ENCODE data around the gene MTUS2. TPM values are rescaled to one million over a fixed set of nuclear protein-coding genes. Genes with fewer than 3 reads are reported as not detected.
A peak's percentile ranks its signal among the peaks of the same experiment; 100 is the strongest.

The MTUS2 gene
- total RNA-seq, 1 donor from 2014 or later = 8.9 TPM

DNA sequence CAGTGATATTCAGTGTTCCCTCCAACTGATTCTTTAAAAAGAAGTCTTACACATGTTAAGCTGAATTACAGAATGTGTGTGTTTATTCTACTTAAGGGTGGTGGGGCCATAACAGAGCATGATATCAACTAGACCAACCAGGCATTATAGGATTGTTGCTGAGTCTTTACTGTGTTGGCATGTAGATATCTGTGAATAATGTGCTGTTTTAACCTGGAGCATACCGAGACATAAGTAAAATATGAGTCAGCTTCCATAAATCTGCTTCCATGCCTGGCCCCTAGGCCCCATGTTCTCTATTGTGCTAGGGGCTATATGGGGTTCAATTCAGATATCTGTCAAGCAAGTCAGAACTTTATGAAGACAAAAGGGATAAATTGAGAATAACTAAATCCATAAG lies 295.7 kb downstream of the MTUS2 start:
- DNase-seq (ENCODE audit: low spot score in 2 of 2) = no peak
- H3K4me3 ChIP-seq = no peak overlapping the region
- H3K4me1 ChIP-seq = peaks cover 0 to 9% of the 10 kb centered on the region in 2 donors
- no peak overlapping the region for H3K27ac ChIP-seq
- no peaks in the 10 kb centered on the region for H3K36me3 ChIP-seq
- intact Hi-C loops (cut with DNase I) = no loop called here
- H3K9me3 ChIP-seq = no peaks in the 10 kb centered on the region
- TF ChIP-seq, protein P1, sequence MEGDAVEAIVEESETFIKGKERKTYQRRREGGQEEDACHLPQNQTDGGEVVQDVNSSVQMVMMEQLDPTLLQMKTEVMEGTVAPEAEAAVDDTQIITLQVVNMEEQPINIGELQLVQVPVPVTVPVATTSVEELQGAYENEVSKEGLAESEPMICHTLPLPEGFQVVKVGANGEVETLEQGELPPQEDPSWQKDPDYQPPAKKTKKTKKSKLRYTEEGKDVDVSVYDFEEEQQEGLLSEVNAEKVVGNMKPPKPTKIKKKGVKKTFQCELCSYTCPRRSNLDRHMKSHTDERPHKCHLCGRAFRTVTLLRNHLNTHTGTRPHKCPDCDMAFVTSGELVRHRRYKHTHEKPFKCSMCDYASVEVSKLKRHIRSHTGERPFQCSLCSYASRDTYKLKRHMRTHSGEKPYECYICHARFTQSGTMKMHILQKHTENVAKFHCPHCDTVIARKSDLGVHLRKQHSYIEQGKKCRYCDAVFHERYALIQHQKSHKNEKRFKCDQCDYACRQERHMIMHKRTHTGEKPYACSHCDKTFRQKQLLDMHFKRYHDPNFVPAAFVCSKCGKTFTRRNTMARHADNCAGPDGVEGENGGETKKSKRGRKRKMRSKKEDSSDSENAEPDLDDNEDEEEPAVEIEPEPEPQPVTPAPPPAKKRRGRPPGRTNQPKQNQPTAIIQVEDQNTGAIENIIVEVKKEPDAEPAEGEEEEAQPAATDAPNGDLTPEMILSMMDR (IDR thresholded peaks at IDR 0.05) = no peak
- no peaks in the 10 kb centered on the region for H3K27me3 ChIP-seq

DNA sequence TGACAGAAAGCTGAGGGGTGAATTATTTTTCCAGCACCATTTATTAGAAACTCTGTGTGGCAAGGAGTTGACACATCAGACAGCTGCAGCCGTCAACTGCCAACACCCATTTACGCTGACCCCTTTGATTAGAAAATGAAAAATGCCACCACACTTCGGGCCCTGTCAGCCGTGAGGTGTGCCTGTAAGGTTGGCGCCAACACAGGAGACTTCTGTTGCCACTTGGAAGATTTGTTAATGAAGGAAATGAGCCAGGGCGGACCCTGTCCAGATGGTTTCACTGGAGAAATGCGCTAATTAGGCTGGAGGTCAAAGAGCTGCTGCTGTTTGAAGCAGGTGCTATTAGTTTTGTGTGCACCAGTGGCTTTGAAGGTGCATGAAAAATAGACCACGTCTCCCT lies 297.5 kb downstream of the MTUS2 start:
- H3K27ac ChIP-seq = no peak overlapping the region
- H3K4me3 ChIP-seq = no peak overlapping the region
- no peaks in the 10 kb centered on the region for H3K9me3 ChIP-seq
- no peaks in the 10 kb centered on the region for H3K36me3 ChIP-seq
- DNase-seq (ENCODE audit: low spot score in 2 of 2) = no peak
- intact Hi-C loops (cut with DNase I) = no loop called here
- peaks cover 0 to 3% of the 10 kb centered on the region in 2 donors for H3K4me1 ChIP-seq
- no peaks in the 10 kb centered on the region for H3K27me3 ChIP-seq
- TF ChIP-seq, protein P1 (IDR thresholded peaks at IDR 0.05) = no peak

DNA sequence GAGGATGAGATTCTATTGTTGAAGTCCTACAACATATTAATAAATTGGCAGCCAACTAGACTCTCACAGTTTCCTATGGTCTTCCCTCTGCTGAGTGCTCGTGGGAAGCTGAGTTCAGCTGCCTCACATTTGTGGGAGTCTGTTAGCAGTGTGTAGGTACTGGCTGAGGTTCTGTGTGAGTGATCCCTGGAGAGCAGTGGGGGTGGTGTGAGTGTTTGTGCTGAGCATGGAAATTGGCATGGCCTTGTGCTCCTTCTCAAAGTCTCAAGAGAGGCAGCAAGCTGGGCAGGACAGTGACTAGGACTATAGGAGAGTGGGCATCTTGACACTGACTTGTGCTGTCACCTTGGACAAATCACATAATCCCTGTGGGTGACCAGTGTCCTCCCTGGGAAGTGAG lies 298.3 kb downstream of the MTUS2 start:
- H3K4me3 ChIP-seq = no peak overlapping the region
- no peak for DNase-seq (ENCODE audit: low spot score in 2 of 2)
- intact Hi-C loops (cut with DNase I) = no loop called here

DNA sequence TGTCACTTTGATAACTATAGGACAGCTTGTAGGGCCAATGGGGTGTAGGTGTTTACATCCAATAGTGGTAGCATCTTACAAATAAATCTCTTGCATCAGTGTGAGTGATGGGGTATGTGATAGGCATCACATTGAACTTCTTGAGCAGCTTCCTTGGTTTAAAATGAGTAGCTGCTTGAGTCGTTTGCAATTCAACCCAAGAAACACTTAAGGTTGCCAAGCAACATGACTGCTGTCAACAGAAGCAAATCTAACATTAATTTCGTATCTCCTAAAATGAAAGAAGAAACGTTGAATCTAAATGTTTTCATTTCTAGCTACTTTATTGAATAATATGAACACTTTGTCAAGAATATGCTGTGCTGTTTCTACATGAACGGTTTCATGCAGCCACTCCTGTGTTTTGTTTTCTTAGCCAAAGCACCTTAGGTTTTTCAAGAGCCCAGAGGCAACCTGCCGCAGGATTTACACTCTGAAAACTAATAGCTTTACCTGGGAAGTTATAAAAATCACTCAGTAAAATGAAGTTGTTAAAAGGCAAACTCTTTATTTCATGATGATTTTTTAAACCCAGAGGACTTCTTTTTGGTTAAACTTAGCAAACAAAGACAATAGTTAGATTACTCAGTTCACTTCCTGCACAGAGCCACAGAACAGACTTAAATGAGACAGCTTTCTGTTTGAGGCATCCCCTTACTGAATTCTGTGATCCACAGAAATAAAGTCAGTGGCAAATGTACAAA lies 305.2 kb downstream of the MTUS2 start:
- Histone ChIP-seq H3K9me3 (no peaks in the 10 kb centered on the region), H3K4me3 (no peak overlapping the region), H3K27me3 (no peaks in the 10 kb centered on the region), H3K36me3 (no peaks in the 10 kb centered on the region), H3K4me1 (peaks cover 0 to 3% of the 10 kb centered on the region in 2 donors), H3K27ac (peak overlapping the region; percentile 49 to 69)
- DNase-seq (ENCODE audit: low spot score in 2 of 2) = no peak
- intact Hi-C loops (cut with DNase I) = loop anchor here (5.0 kb wide), 1 partner anchor 303 kb away; the partner anchor contains the start of gene MTUS2
- TF ChIP-seq, protein P1 (IDR thresholded peaks at IDR 0.05) = no peak

More for the DNA sequence above, 298.3 kb downstream of the MTUS2 start:
- TF ChIP-seq, protein P1 (IDR thresholded peaks at IDR 0.05) = no peak
- H3K27me3 ChIP-seq = no peaks in the 10 kb centered on the region
- H3K9me3 ChIP-seq = no peaks in the 10 kb centered on the region
- no peaks in the 10 kb centered on the region for H3K36me3 ChIP-seq
- peaks cover 0 to 3% of the 10 kb centered on the region in 2 donors for H3K4me1 ChIP-seq
- H3K27ac ChIP-seq = no peak overlapping the region

- no peak overlapping the region for H3K4me3 ChIP-seq
- DNase-seq (ENCODE audit: low spot score in 2 of 2) = no peak
- H3K36me3 ChIP-seq = no peaks in the 10 kb centered on the region
- no peaks in the 10 kb centered on the region for H3K27me3 ChIP-seq
- TF ChIP-seq, protein P1 (IDR thresholded peaks at IDR 0.05) = no peak
- H3K4me1 ChIP-seq = peaks cover 0 to under 1% of the 10 kb centered on the region in 2 donors
- intact Hi-C loops (cut with DNase I) = loop anchor here (5.0 kb wide), 1 partner anchor 304 kb away; the partner anchor contains the start of gene MTUS2
- H3K27ac ChIP-seq = peak overlapping the region; percentile 49 to 69
- no peaks in the 10 kb centered on the region for H3K9me3 ChIP-seq
These were observed 305.8 kb downstream of the MTUS2 start for GRCh38 chr13:29125934-29126424.

All from ascending aorta (tissue), 2 donors.